Natural killer cell (primary cell): ENCODE data around the gene RYR2. TPM values are rescaled to one million over a fixed set of nuclear protein-coding genes. Genes with fewer than 3 reads are reported as not detected.
"Not testable (repeated sequence)": the region's sequence is repeated elsewhere in the genome, so short reads cannot be mapped to it uniquely, and the experiment has no call there.

Experiments
- ATAC-seq, 3 donors: fragments of 150-1000 bp in 2 of 3; fragments of 200-7000 bp in 1 of 3; cut with Tn5 transposase; 1 replicate in 1 of 3; 2 replicates in 2 of 3; pipeline ENCODE4 v1.10.0; 2021; ENCODE audit warnings: mild to moderate bottlenecking in 2 of 3, moderate library complexity in 2 of 3
- DNase-seq, 2 donors: peaks; one replicate each; pipeline versions ENCODE4 v3.0.0 to v3.0.0-alpha.2; 2013 to 2021; ENCODE audit warnings: mixed read lengths in 1 of 2
- H3K27ac ChIP-seq: one replicate; pipeline ENCODE4 v1.5.1; 2013; ENCODE audit warnings: mild to moderate bottlenecking, low read length
- H3K27me3 ChIP-seq: one replicate; pipeline ENCODE4 v1.6.1; 2013; ENCODE audit warnings: low read length; ENCODE audit not compliant: control insufficient read depth, insufficient read depth
- H3K36me3 ChIP-seq: one replicate; pipeline ENCODE4 v1.6.1; 2013; ENCODE audit warnings: low read length; ENCODE audit not compliant: control insufficient read depth, insufficient read depth
- H3K4me1 ChIP-seq: one replicate; pipeline ENCODE4 v1.6.1; 2013; ENCODE audit warnings: low read length; ENCODE audit not compliant: control insufficient read depth, insufficient read depth
- H3K4me3 ChIP-seq: one replicate; pipeline ENCODE4 v1.5.1; 2013; ENCODE audit warnings: low read length
- H3K9me3 ChIP-seq: one replicate; pipeline ENCODE4 v1.6.1; 2013; ENCODE audit warnings: low read length; ENCODE audit not compliant: control insufficient read depth, insufficient read depth
- H3K27ac Mint-ChIP-seq, 2 donors: one replicate each; pipeline ENCODE4 v1.8.0; 2022; ENCODE audit warnings: mild to moderate bottlenecking in 2 of 2, mixed read lengths in 2 of 2, moderate library complexity in 1 of 2
- H3K27me3 Mint-ChIP-seq, 2 donors: one replicate each; pipeline ENCODE4 v1.8.0; 2022; ENCODE audit warnings: low read depth in 2 of 2, mixed read lengths in 2 of 2
- H3K36me3 Mint-ChIP-seq: one replicate; pipeline ENCODE4 v1.8.0; 2022; ENCODE audit warnings: mixed read lengths
- H3K4me1 Mint-ChIP-seq, 2 donors: one replicate each; pipeline ENCODE4 v1.8.0; 2022; ENCODE audit warnings: mixed read lengths in 2 of 2
- H3K4me3 Mint-ChIP-seq: one replicate; pipeline ENCODE4 v1.8.0; 2022; ENCODE audit warnings: mild to moderate bottlenecking, moderate library complexity, mixed read lengths
- H3K9me3 Mint-ChIP-seq, 2 donors: one replicate each; pipeline ENCODE4 v1.8.0; 2022; ENCODE audit warnings: mixed read lengths in 2 of 2
- WGBS: methylation state at CpG from one replicate; pipeline ENCODE4 v1.1.7; 2013; ENCODE audit warnings: missing lambda C conversion rate; ENCODE audit not compliant: insufficient coverage; 5-methylcytosine and 5-hydroxymethylcytosine counted together
- intact Hi-C: fragments of 100-400 bp; cut with micrococcal nuclease; formaldehyde crosslinking; loops from one replicate; pipeline ENCODE4 v1.14.2; 2022
- total RNA-seq, 4 donors: library from RNA; stranded (reverse); fragments of 120-200 nt in 1 of 4; gene quantifications; one replicate each; pipeline versions ENCODE4 v1.2.3 to v1.2.4, GENCODE V29; 2013 to 2022
- TF ChIP-seq, protein P1 (sequence below): fragments of 200-600 bp; IDR thresholded peaks from one replicate; pipeline ENCODE4 v1.8.0; 2022; ENCODE audit warnings: antibody characterized with exemption

The RYR2 gene
- total RNA-seq, 3 donors from 2014 or later (not counting 1 experiment from before 2014, with no cell fraction given) = 0.13 to 1.2 (median 0.38) TPM

GRCh38 chr1:237149857-237150256, 107.9 kb downstream of the RYR2 start:
- 87% methylated on average over 3 of the region's 3 CpGs for WGBS
- no peak overlapping the region for H3K27ac Mint-ChIP-seq
- no peaks in the 10 kb centered on the region for H3K4me1 Mint-ChIP-seq
- intact Hi-C loops = no loop called here
- peaks cover 3 to 7% of the 10 kb centered on the region in 2 donors for H3K9me3 Mint-ChIP-seq
- Histone ChIP-seq H3K27ac (no peak overlapping the region), H3K4me1 (no peaks in the 10 kb centered on the region), H3K4me3 (no peak overlapping the region), H3K27me3 (no peaks in the 10 kb centered on the region), H3K36me3 (no peaks in the 10 kb centered on the region), H3K9me3 (peaks cover 3% of the 10 kb centered on the region)
- no peaks in the 10 kb centered on the region for H3K36me3 Mint-ChIP-seq
- TF ChIP-seq, protein P1, sequence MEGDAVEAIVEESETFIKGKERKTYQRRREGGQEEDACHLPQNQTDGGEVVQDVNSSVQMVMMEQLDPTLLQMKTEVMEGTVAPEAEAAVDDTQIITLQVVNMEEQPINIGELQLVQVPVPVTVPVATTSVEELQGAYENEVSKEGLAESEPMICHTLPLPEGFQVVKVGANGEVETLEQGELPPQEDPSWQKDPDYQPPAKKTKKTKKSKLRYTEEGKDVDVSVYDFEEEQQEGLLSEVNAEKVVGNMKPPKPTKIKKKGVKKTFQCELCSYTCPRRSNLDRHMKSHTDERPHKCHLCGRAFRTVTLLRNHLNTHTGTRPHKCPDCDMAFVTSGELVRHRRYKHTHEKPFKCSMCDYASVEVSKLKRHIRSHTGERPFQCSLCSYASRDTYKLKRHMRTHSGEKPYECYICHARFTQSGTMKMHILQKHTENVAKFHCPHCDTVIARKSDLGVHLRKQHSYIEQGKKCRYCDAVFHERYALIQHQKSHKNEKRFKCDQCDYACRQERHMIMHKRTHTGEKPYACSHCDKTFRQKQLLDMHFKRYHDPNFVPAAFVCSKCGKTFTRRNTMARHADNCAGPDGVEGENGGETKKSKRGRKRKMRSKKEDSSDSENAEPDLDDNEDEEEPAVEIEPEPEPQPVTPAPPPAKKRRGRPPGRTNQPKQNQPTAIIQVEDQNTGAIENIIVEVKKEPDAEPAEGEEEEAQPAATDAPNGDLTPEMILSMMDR = no peak
- no peak overlapping the region for H3K4me3 Mint-ChIP-seq
- ATAC-seq (no peak), DNase-seq (no peak)
- no peaks in the 10 kb centered on the region for H3K27me3 Mint-ChIP-seq

GRCh38 chr1:237151979-237152378, 110.0 kb downstream of the RYR2 start:
- not testable (repeated sequence) for H3K9me3 Mint-ChIP-seq

GRCh38 chr1:237152506-237153335, 110.7 kb downstream of the RYR2 start:
- Histone ChIP-seq H3K4me1 (no peaks in the 10 kb centered on the region), H3K9me3 (peaks cover 3% of the 10 kb centered on the region), H3K27me3 (no peaks in the 10 kb centered on the region), H3K27ac (no peak overlapping the region), H3K36me3 (no peaks in the 10 kb centered on the region), H3K4me3 (no peak overlapping the region)
- intact Hi-C loops = no loop called here
- Mint-ChIP-seq H3K27ac (no peak overlapping the region), H3K4me3 (no peak overlapping the region), H3K9me3 (peaks cover 0 to 11% of the 10 kb centered on the region in 2 donors), H3K4me1 (no peaks in the 10 kb centered on the region), H3K27me3 (no peaks in the 10 kb centered on the region), H3K36me3 (no peaks in the 10 kb centered on the region)
- ATAC-seq = no peak
- TF ChIP-seq, protein P1 = no peak
- no peak for DNase-seq
- 84% methylated on average over 4 of the region's 5 CpGs for WGBS

More at GRCh38 chr1:237151979-237152378, 110.0 kb downstream of the RYR2 start:
- H3K9me3 ChIP-seq, H3K27ac Mint-ChIP-seq, H3K27ac ChIP-seq, ATAC-seq, H3K4me3 ChIP-seq, H3K36me3 ChIP-seq, H3K27me3 ChIP-seq, H3K36me3 Mint-ChIP-seq, intact Hi-C loops, H3K4me1 ChIP-seq, H3K4me1 Mint-ChIP-seq, H3K27me3 Mint-ChIP-seq, H3K4me3 Mint-ChIP-seq, DNase-seq: not testable (repeated sequence)
- WGBS = 94% methylated on average over 6 of the region's 6 CpGs

- Mint-ChIP-seq H3K27ac (no peak overlapping the region), H3K9me3 (peaks cover 0 to 11% of the 10 kb centered on the region in 2 donors)
- intact Hi-C loops = no loop called here
Measured at GRCh38 chr1:237154157-237154556, 112.2 kb downstream of the RYR2 start.

More at GRCh38 chr1:237154157-237154556, 112.2 kb downstream of the RYR2 start:
- Mint-ChIP-seq H3K4me3 (no peak overlapping the region), H3K36me3 (no peaks in the 10 kb centered on the region), H3K4me1 (no peaks in the 10 kb centered on the region), H3K27me3 (no peaks in the 10 kb centered on the region)
- Histone ChIP-seq H3K4me3 (no peak overlapping the region), H3K27me3 (no peaks in the 10 kb centered on the region), H3K4me1 (no peaks in the 10 kb centered on the region), H3K27ac (no peak overlapping the region), H3K9me3 (no peaks in the 10 kb centered on the region), H3K36me3 (no peaks in the 10 kb centered on the region)
- DNase-seq (no peak), ATAC-seq (no peak)
- 78% methylated on average over 5 of the region's 5 CpGs for WGBS
- TF ChIP-seq, protein P1 = no peak
